Measurements from ENCODE around the gene PTEN.
"Not testable (repeated sequence)": the region's sequence is repeated elsewhere in the genome, so short reads cannot be mapped to it uniquely, and the experiment has no call there.

The PTEN gene

DNA sequence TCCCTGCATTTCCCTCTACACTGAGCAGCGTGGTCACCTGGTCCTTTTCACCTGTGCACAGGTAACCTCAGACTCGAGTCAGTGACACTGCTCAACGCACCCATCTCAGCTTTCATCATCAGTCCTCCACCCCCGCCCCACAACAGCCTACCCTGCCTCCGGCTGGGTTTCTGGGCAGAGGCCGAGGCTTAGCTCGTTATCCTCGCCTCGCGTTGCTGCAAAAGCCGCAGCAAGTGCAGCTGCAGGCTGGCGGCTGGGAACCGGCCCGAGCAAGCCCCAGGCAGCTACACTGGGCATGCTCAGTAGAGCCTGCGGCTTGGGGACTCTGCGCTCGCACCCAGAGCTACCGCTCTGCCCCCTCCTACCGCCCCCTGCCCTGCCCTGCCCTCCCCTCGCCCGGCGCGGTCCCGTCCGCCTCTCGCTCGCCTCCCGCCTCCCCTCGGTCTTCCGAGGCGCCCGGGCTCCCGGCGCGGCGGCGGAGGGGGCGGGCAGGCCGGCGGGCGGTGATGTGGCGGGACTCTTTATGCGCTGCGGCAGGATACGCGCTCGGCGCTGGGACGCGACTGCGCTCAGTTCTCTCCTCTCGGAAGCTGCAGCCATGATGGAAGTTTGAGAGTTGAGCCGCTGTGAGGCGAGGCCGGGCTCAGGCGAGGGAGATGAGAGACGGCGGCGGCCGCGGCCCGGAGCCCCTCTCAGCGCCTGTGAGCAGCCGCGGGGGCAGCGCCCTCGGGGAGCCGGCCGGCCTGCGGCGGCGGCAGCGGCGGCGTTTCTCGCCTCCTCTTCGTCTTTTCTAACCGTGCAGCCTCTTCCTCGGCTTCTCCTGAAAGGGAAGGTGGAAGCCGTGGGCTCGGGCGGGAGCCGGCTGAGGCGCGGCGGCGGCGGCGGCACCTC, at the start of gene PTEN, which contains the start of gene KLLN:
PTEN (plus strand) TSS at position 573 of the 891 bp plus-strand sequence. CDS start 845 bp downstream, outside the sequence.
KLLN (minus strand) TSS at position 481 of the 891 bp plus-strand sequence. CDS start 1,046 bp downstream, outside the sequence.
- peak; percentile 79 to 96 (median 90) for DNase-seq
- intact Hi-C loops (cut with DNase I), result loop anchor here (2.0 to 5.0 kb wide), 2 partner anchors 44 to 524 kb away; partner anchors contain the start of gene ATAD1

DNA sequence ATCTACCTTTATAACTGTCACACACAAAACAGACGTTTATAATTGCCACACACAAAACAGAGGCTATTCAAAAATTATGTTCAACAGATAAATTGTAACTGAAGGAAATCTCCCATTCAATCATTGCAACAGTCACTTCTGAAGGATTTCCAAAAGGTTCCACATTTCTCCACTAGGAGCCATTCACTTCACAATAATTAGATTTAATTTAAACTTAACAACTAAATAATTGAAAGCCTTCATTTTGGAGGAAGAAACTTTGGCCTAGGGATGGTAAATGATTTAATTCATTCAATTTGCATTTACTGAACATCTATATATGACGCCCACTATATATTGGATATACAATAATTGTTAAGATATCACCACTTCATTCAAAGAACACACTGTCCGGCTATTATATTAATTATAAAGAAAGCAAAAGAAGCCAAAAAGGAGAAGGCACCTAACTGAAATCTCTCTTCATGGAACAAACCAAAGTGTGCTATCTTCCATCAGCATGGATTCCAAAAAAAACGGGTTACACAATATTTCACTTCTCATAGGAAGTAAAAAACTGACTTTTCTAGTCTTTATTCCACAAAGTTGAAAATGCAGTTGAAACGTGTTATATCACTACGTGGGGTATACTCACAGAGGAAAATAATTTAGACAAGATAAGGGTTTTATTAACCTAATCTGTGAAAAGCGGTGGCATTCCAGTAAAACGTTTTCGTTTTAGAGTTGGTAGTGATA, 47.1 kb upstream of the PTEN start:
- intact Hi-C loops (cut with DNase I), result no loop called here
- no peak for DNase-seq

DNA sequence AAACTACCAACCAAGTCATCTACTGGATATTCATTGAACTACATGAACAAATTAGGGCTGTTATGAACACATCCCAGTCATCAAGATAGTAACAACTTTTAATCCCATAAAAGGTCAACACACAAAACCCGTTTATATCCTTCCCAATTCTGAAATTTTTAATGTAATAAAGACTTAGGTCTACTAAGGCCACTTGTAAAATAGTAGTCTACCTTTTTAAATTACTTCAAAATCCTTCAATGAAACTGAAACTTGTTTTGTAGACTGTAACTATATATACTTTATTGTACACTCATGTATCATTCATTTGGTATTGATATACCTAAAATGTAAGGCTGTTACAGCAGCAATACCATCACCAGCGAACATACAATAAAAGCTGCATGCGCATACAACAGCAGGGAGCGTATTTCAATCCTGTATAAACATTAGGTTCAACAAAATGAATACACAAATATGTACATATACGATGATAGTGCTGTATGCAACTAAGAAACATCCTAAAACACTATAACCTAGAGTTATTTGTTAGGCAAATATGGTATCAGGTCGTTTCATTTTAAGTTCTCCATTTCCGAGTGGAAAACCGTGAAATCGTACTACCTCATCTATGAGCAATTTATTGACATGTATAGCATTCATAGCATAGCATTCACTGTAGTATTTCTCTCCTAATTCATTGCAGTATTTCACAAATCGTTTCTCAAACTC, 46.4 kb upstream of the PTEN start:
- DNase-seq, result no peak
- intact Hi-C loops (cut with DNase I), result no loop called here

DNA sequence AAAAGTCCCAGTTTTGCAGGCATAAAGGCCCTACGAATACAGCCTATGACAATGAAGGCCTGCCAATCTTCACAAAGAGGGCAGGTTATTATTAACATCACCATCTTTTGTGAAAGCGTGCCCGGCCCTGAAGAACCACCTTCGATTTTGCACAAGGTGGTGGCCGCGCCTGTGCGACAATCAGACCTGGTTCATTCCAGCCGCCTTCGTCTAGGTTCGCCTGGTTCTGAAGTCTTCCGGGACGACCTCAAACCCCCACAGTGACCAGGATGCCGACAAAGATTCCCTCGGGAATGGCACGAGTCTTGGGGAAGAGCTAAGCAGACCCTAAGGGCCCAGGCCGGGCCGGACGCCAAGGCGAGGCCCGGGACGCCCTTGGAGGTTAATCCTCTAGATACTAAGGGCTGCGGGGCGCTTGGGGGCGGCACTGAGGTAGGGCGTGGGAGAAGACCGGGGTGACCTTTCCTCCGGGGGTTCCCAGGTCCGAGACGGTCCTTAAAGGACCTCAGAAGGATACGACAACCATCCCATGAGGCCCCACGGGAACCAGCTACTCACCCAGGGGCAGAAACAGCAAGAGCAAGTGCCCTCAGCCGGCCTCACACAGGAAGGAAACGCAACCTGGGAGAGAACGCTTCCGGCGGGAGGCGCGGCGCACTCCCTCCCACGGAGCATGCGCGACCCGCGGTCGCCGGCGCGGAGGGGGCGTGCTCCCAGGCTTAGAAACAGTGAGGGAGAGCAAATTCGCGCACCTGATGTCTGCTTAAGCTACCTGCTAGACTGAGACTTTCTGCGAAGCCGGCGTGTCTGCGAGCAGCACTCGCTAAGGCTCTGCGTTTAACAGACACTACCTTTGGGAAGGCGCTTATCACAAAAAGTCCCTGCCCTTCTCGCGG, 45.6 kb upstream of the PTEN start, which contains the start of gene ATAD1:
ATAD1 (minus strand) TSS at position 618 of the 896 bp plus-strand sequence. CDS start 3,627 bp downstream, outside the sequence.
- intact Hi-C loops (cut with DNase I), result loop anchor here (2.0 kb wide), 1 partner anchor 45 kb away; the partner anchor contains the start of genes KLLN and PTEN
- DNase-seq, result peak; percentile 66 to 93 (median 85)

DNA sequence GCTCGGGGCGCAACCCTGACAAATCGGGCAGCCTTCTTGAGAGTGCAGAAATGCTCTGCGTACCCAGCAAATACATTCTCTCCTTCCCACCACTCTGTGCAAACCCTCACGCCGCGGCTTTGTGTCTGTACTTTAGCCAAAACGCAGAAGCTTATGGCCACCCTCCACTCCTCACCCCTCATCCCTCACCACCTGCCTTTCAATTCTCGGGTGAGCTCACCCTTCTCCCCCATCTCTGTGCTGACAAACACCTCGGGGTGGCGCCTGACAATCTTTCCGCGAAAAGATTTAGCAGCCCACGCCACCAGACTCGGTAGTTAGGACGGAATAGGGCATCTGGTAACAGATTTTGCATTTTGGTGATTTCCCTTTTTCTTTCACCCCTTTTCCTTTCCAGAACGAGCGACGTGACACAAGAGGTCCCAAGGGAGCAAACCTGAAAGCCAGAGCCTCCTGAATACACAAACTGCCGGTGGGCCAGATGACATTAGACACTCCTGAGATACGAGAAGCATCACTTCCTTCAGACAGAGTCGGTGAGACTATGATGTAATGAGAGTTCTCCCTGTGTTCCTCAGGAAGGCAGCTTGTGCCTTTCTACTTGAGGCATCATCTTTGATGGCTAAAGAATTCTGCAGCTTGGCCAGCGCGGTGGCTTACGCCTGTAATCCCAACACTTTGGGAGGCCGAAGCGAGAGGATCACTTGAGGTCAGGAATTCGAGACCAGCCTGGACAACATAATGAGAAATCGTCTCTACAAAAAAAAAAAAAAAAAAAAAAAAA, 44.7 kb upstream of the PTEN start:
- DNase-seq, result peak; percentile 32 to 85 (median 65)
- intact Hi-C loops (cut with DNase I), result loop anchor here (2.0 kb wide), 1 partner anchor 44 kb away; the partner anchor contains the start of genes KLLN and PTEN

DNA sequence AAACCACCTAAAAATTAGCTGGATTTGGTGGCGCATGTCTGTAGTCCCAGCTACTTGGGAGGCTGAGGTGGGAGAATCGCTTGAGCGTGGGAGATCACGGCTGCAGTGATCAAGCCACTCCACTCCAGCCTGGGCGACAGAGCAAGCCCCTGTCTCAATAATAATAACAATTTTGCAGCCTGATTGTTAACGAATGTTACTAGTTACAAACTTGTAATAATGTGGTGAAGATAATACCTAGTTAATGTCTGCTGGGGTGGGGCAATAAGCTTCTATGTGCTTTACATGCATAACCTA, 44.2 kb upstream of the PTEN start:
- peak in 19 of 42 donors; percentile 2 to 52 (median 12) for DNase-seq
- intact Hi-C loops (cut with DNase I), result loop anchor here (2.0 kb wide), 1 partner anchor 44 kb away; the partner anchor contains the start of genes KLLN and PTEN

DNA sequence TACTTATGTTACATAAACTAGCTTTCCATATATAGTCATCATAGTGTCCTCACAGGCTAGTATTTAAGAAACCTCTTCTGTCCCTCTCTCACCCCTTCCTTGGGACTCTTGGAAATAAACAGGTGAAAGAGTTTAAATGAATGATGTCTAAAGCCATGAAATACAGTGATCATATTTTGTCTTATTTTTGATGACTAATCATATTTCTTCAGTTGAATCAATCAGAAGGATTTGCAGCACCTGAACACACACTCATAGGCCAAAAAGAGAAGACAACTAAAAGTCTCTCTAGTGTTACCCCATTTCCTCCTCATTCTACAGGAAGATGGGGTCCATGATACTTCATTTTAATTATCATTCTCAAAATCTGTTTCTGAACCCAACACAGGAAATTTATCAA, 36.8 kb upstream of the PTEN start:
- no peak for DNase-seq
- intact Hi-C loops (cut with DNase I), result no loop called here

DNA sequence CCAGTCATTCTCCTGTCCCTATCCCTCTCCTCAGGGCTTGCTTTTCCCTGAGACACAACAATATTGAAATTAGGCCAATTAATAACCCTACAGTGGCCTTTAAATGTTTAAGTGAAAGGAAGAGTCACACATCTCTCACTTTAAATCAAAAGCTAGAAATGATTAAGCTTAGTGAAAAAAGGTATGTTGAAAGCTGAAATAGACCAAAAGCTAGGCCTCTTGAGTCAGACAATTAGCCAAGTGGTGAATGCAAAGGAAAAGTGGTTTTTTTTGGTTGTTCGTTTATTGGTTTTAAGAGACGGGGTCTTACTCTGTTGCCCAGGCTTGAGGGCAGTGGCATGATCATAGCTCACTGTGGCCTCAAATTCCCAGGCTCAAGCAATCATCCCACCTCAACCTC, 35.7 kb upstream of the PTEN start:
- intact Hi-C loops (cut with DNase I), result no loop called here
- DNase-seq, result no peak

DNA sequence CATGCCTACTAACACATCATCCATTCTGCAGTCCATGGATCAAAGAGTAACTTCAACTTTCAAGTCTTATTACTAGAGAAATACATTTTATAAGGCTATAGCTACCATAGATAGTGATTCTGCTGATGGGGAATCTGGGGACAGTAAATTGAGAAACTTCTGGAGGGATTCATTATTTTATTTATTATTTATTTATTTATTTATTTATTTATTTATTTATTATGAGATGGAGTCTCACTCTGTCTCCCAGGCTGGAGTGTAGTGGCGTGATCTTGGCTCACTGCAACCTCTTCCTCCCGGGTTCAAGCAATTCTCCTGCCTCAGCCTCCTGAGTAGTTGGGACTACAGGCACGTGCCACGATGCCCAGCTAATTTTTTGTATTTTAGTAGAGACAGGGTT, 34.4 kb upstream of the PTEN start:
- intact Hi-C loops (cut with DNase I); DNase-seq: not testable (repeated sequence)

DNA sequence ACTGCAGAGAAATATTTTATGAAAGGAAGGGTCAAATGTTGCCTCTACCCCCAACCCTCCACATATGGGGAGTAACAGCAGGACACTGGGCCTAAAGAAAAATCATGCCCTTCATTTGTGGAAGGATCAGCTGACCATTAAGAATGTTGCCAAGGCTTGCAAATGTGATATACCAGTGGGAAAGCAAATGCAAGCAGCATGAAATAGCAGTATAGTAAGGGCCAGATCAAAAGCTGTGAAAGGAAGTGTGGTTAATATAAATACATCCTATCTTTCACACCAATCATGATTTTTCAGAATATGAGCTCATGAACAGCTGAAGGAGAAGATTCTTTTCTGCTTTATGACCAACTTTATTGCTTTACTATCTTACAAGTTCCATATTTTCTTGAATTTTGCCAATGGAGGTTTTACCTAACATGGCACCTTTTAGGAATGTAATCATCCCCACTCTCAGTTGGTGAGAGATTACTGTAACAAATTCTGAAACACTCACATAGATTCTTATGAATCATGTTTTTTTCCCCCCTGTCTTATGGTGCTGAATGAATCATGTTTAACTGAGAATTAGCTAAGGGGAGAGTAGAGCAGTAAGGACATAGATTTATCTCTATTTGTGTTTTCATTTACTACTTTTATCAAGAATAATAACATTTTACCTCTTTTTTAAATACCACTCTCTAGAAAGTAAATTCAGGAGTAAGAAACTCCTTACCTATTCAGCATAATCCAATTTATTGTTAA, 33.3 kb upstream of the PTEN start:
- intact Hi-C loops (cut with DNase I), result no loop called here
- DNase-seq, result no peak

DNA sequence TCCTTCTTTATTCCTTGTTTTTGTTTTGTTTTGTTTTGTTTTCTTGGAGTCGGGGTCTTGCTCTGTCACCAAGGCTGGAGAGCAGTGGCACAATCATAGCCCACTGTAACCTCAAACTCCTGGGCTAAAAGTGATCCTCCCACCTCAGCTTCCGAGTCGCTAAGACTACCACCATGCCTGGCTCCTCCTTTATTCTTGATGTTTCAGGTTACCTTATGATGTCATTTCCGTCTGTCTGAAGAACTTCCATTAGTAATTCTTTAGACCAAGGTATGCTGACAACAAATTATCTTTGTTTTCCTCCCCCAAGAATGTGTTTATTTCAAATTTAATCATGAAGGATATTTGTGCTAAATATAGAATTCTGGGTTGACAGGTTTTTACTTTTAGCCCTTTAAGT, 27.3 kb upstream of the PTEN start:
- DNase-seq, result no peak
- intact Hi-C loops (cut with DNase I), result no loop called here

DNA sequence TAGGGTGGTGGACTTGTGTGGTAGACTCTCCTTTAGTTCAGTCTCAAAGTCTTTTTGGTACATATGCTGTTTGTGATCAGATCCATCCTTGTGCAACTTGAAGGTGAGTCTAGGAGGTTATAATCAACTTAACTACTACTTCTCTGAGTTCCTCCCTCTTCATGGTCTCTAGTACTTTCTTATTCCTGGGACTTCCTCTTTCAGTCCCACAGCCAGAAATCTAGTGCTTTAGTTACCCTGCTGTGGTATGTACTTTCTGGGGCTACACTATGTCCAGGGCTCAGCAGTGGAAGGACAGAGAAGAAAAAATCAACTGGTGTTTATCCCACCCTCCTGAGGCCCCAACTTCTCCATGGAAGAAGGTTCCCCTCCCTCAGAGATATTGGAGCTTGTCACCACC, 26.0 kb upstream of the PTEN start:
- intact Hi-C loops (cut with DNase I), result no loop called here
- no peak for DNase-seq

DNA sequence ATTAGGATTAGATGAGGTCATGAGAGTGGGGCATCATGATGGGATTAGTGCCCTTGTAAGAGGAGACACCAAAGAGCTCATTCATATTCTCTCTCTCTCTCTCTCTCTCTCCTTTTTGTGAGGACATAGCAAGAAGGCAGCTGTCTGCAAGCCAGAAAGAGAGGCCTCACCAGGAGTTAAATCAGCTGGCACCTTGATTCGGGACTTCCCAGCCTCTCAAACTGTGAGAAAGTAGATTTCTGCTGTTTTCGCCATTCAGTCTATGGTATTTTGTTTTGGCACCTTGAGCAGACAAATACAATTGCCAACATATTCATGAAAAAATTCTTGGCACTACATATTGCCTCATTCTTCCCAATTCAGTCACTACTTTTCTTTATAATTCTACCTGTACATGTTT, 24.8 kb upstream of the PTEN start:
- no peak for DNase-seq
- intact Hi-C loops (cut with DNase I), result no loop called here

DNA sequence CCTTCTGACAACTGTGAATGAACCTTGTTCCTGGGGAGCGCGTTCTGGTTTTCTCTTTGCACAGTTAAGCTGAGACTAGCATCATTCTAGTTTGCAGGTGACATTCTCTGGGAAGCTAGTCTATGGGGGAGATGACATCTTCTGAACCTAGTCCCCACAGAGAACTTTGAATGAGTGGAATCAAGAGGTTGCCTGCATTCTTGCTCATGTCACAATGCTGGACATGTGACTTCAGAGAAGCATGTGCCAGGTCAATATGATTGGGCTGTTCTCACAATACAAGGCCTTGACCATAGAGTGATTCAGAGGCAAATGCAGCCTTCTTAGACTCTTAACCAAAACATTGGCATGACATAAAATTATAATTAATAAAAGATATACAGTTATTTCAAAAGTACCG, 22.2 kb upstream of the PTEN start:
- DNase-seq, result no peak
- intact Hi-C loops (cut with DNase I), result no loop called here

DNA sequence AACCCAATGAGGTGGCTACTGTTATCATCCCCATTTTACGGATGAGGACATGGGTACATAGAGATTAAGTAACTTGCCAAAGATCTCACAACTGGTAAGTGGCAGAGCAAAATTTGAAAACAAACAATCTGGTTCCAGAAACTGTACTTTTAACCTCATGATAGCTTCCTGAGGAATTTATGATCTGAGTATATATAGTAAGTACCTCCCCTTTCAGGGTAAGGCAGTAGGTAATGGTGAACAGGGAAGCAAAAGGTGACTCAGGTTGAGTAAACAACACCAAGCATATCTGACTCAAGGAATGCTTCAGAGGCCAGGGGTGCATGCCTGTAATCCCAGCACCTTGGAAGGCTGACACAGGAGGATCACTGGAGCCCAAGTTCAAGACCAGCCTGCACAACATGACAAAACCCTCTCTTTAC, 21.2 kb upstream of the PTEN start:
- DNase-seq, result no peak
- intact Hi-C loops (cut with DNase I), result no loop called here

DNA sequence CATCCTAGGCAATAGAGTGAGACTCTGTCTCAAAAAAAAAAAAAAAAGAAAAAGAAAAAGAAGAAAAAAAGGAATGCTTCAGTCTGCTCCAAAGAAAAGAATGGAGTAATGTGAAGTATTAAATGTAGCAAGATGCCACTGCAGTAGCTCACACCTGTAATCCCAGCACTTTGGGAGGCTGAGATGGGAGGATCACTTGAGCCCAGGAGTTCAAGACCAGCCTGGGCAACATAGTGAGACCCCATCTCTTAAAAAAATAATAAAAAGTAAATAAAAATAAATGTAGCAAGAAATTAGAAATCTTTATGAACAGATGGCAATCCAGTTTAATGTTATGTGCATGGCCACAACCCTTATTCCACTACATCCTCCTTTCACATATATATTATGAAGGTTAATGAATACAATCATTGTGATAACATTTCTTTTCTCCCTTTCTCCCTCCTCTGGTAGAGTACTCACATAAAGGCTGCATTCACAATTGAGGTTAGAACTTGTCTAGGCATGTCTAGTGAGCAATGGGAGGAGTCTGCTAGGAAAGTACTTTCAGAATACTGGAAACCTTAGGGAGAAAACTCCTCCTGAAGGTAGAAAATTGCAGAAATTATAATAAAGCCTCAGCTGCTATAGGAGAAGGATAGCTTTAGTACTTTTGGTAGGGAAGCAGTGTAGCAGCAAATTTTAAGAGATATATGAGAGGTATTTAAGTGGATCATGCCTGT, 20.5 kb upstream of the PTEN start:
- intact Hi-C loops (cut with DNase I), result no loop called here
- DNase-seq, result no peak
